ENCODE data around the gene PSMD5.
A peak's percentile ranks its signal among the peaks of the same experiment; 100 is the strongest.

PSMD5 gene

GRCh38 chr9:120874226-120875194 is 31.8 kb upstream of the PSMD5 start:
- no peak for DNase-seq

GRCh38 chr9:120873512-120873911 is 30.8 kb upstream of the PSMD5 start:
- no peak for DNase-seq

DNA sequence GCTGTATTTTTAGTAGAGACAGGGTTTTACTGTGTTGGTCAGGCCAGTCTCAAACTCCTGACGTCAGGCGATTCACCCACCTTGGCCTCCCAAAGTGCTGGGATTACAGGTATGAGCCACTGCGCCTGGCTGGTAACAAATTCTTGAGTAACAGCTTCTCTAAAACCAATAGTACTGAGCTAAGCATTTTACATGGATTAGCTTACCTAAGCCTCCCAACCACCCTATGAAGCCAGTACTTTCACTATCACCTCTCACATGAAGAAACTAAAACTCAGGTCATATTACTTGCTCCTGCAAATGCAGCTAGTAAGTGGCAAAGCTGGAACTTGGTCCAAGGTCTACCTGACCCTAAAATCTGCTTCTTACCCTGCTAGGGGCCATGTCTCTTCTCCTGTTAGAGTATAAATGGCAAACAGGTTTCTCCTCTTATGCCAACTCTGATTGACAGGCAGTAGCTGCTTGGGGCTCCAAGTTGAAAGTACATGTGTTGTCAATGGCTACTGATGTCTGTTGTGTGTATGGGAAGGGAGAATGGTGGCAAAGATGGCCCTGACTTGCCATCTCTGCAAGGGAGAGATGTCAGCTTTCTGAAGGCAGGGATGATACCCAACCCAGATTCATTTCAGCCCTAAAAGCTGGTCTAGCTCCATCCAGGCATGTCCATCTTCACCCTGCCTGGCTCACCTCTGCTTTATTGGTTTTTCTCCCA is 30.2 kb upstream of the PSMD5 start:
- no peak for DNase-seq

DNA sequence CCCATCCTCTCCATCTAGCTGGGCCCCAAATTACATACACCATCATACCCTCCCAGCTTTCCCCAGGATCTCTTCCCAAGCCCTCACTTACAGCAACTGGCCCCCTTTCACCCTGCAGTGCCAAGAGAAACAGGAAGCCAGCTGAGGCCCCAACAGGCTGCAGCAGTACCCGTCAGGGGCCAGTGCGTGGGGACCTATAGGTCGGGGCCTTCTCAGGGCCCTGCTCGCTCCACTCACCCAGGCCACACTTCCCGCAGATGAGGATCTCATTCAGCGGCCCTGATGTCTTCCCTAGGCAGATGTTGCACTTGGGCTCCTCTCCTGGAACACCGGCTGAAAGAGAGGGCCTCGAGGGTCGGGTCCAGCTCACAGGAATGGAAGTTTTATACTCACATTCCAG is 27.5 kb upstream of the PSMD5 start:
- DNase-seq: no peak

DNA sequence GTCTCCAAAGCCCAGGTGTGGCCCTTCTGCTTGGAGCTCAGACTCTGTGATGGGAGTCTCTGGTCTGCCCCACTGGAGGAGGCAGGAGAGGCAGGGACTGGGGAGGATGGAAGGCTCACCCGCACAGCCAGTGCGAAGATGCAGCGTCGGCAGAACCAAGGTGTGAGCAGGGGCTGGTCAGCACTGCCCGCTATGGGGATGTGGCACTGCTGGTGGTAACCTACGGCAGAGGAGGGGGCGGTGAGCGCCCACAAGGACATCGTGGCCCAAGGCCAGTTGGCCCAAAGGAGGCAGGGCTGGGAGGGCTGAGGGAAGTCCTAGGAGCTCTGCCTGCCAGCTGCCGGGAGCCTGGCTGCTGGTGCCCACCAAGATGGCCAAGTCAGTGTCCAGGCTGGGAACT is 27.0 kb upstream of the PSMD5 start:
- no peak for DNase-seq

GRCh38 chr9:120869360-120869687 is 26.6 kb upstream of the PSMD5 start:
- DNase-seq: no peak

DNA sequence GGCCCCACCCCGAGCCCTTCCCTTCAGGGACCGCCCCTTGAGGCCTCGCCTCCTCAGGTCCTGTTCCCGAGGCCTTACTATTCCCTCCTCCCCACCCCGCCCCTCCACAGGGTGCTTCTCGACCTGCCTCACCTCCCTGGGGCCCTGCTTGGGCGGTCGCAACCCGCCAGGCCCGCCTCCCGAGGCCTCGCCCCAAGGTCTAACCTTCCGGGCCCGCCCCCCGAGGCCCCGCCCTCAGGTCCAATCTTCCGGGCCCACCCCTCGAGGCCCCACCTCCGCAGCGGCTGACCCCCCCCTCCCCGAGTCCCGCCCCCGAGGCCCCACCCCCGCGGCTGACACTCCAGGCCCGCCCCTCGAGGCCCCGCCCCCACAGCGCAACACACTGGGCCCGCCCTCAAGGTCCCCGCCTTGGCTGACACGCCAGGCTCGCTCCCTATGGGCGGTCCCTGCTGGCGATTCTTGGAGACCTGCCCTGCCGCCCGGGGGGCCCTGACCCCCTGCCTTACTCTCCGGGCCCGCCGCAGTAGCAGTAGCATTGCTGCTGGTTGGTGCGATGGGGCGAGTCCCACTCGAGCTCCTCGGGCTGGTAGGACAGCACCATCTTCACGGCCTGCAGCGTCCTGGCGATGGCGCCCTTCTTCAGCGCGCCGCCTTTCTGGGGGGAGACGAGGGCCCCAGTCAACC is 26.1 kb upstream of the PSMD5 start:
- DNase-seq: peak; percentile 85 to 90

DNA sequence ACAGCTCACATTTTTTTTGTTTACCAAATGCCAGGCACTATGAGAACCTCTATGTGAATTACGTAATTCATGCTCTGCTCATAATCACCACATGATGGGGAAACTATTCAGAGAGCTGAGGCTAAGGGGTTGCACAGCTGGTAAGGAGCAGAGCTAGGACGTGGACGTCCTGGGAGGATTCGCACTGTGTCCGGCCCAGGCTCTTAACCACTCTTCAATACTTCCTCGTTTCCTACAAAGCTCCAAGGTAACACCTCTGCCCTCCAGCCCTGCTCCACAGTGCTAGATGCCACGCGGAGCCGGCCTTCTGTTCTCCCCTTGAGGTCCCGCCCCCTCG is 25.6 kb upstream of the PSMD5 start:
- no peak for DNase-seq

- DNase-seq: no peak
Observed at GRCh38 chr9:120867676-120868338, 25.1 kb upstream of the PSMD5 start.

- DNase-seq: no peak
Observed at GRCh38 chr9:120866651-120867050, 23.9 kb upstream of the PSMD5 start.

GRCh38 chr9:120865809-120866208 is 23.1 kb upstream of the PSMD5 start:
- no peak for DNase-seq

GRCh38 chr9:120865176-120865575 is 22.5 kb upstream of the PSMD5 start:
- DNase-seq: no peak

DNA sequence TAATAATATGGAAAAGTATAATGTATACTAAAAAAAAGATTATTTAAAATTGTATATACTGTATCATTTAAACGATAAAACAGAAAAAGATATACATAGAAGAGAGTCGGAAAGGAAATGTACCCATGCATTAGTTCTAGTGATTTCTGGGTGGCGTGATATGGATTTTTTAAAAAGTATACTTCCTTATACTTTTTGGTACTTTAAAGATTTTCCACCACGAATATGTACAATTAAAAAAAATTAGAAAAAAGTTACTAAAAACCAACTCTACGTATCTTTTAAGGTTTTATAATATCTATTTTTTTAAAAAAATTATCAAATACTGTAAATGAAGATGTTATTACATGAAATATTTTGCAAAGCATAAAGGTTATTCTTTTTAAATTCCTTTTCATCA is 22.0 kb upstream of the PSMD5 start:
- no peak for DNase-seq

DNA sequence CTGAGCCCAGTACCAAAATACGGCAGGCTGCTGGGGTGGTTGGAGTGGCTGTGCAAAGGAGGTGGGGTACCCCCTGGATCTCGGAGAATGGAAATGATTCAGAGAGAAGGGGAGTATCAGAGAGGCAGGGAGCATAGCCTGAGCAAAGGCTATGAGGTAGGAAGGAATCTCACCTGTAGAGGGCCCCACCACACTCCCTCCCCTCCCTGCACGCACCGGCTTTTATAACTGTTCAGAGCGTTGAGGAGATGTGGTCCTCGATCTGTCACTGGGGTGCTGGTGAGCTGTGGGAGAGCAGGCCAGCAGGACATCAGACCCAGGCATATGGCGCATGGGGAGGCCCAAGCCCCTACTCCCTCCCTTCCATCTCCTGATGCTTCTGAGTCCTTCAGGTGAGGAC is 21.1 kb upstream of the PSMD5 start:
- DNase-seq: no peak

DNA sequence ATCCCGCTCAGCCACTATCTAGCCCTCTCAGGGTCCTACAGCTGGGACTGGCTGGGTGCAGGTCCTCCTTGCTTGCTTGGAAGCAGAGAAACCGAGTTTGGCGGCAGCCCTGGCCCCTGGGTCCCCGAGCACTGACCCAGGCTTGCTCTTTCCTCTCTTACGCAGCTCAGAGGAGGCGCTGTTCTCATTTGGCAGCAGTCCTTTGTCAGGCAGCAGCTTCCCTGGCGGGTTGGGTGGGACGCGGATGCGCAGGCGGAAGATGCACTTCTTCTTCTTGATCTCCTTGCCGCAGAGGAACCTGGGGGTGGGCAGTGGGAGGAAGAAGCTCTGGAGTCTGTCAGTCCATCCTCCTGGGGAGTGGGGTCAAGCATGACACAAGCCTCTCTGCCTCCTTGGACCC is 19.7 kb upstream of the PSMD5 start:
- no peak for DNase-seq

DNA sequence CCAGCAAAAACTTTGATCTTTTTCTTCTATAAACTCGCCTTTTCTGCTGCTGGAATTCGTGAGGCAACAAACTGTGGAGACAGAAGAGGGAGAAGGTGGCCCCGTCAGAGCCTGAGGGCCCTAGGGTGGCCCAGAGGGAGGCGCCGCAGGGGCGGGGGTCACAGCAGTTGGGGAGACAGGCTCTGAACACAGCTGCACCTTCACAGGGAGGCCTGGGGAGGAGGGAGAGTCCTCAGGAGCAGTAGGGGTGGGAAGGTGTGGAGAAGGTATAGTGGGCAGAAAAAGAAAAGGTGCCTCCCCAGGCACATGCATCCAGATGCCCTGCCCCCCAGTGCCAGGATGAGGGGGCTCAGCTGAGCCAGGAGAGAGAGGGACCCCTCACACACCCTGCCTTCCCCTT is 19.2 kb upstream of the PSMD5 start:
- DNase-seq: no peak

DNA sequence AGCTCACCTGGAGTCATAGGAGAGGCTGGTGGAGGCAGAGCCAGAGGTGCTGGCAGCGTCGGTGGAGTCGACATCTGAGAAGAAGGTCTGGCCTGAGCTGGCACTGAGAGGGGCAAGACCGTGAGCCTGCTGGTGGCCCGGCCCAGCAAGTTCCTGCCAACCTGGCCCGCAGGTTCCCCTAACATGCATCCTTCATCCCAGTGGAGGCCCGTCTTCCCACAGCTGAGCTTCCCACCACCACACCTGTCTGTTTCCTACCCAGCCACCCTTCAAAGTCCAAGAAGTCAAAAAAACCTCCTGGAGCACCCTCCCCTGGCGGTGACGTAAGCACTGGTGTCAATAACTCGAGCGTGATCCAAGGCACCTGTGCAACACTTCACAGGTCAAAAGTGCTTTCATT is 17.4 kb upstream of the PSMD5 start:
- DNase-seq: no peak

DNA sequence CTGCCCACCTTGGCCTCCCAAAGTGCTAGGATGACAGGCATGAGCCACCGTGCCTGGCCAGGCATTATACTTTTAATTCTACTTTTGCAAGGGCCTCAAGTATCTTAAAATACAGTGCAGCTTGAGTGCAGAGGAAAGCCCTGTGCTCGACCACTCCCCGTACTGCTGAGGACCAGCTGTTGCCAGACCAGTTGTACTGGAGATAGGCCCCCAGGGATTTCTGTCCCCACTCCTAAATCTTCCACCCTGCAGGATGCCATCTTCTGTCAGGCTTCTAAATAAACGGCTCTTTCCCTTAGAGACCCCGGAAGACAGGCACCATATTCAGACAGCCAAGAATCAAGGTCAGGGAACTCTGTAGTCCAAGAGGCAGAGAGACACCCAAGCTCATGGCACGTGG is 16.6 kb upstream of the PSMD5 start:
- no peak for DNase-seq

GRCh38 chr9:120857902-120858301 is 15.2 kb upstream of the PSMD5 start:
- no peak for DNase-seq

GRCh38 chr9:120857481-120857880 is 14.8 kb upstream of the PSMD5 start:
- DNase-seq: no peak

GRCh38 chr9:120856700-120857099 is 14.0 kb upstream of the PSMD5 start:
- DNase-seq: no peak

DNA sequence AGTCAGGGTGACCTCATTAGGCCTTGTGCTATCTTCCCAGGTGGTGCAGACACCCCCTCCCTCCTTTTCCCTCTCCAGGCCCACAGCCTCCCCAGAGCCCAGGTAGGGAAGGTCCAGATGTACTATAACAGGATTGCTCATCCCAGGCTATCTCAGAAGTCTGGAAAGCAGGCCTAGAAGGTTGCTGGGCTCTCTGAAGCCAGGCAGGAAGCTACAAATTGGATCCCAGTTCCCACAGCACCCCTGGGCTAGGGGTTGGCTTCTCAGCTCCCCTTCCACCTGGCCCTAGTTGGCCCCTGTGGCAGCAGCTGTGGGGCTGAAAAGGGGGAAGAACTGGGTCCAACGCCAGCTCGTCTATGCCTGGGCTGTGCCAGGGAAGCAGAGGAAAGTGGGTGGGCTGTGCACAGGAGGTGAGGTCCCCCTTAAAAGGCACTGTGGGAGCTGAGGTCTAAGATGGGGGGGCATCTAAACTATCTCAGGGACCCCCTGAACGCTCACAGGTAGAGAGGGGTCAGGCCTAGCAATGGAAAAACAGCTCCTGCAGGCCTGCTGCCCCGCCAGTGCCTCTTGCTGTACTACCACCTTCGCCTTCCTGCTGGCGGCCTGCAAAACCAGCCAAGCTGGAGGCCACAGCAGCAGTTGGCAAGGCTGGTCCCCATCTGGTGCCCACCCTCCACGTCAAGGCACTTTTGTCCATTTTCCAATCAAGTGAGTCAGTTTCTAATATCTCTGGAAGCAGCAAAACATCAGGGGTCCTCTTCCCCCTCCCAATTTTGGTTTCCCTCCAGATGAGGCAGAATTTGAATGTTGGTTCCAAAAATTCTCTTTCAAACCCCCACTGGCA is 13.3 kb upstream of the PSMD5 start:
- DNase-seq: no peak
